Measurements from ENCODE around the gene KCTD15.

DNA sequence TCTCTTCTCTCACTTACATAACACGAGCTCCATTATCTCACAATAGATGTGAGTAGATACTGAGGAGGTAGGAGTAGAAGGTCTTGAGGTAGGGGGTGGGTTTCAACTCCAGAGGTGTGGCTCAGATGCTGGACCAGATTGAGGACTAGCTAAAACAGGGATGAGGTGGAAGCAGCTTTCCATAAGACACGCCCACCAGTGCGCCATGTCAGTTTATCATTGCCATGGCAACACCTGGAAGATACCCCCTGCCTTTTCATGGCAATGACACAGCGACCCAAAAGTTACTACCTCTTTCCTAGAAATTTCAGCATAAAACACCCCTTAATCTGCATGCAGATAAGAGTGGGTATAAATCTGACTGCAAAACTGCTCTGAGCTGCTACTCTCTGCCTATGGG, 44.1 kb downstream of the KCTD15 start:
- TF ChIP-seq, protein P1, sequence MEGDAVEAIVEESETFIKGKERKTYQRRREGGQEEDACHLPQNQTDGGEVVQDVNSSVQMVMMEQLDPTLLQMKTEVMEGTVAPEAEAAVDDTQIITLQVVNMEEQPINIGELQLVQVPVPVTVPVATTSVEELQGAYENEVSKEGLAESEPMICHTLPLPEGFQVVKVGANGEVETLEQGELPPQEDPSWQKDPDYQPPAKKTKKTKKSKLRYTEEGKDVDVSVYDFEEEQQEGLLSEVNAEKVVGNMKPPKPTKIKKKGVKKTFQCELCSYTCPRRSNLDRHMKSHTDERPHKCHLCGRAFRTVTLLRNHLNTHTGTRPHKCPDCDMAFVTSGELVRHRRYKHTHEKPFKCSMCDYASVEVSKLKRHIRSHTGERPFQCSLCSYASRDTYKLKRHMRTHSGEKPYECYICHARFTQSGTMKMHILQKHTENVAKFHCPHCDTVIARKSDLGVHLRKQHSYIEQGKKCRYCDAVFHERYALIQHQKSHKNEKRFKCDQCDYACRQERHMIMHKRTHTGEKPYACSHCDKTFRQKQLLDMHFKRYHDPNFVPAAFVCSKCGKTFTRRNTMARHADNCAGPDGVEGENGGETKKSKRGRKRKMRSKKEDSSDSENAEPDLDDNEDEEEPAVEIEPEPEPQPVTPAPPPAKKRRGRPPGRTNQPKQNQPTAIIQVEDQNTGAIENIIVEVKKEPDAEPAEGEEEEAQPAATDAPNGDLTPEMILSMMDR (conservative IDR thresholded peaks at IDR 0.05; ENCODE audit: low read depth, low read length): no peak
- no peak for TF ChIP-seq POLR2A (IDR thresholded peaks at IDR 0.05; ENCODE audit: low read depth, low read length)
- TF ChIP-seq RAD21 (IDR thresholded peaks at IDR 0.05; ENCODE audit: low read length): no peak
- TF ChIP-seq BHLHE40 (IDR thresholded peaks at IDR 0.05; ENCODE audit: low read depth, low read length): no peak
- no peak for TF ChIP-seq SMC3 (IDR thresholded peaks at IDR 0.05; ENCODE audit: low read depth, low read length)
- TF ChIP-seq, protein P2, sequence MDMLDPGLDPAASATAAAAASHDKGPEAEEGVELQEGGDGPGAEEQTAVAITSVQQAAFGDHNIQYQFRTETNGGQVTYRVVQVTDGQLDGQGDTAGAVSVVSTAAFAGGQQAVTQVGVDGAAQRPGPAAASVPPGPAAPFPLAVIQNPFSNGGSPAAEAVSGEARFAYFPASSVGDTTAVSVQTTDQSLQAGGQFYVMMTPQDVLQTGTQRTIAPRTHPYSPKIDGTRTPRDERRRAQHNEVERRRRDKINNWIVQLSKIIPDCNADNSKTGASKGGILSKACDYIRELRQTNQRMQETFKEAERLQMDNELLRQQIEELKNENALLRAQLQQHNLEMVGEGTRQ (IDR thresholded peaks at IDR 0.05; ENCODE audit: low read depth, low read length): no peak
- TF ChIP-seq MXI1 (IDR thresholded peaks at IDR 0.05; ENCODE audit: borderline replicate concordance, low read depth, low read length): no peak
- TF ChIP-seq RFX5 (IDR thresholded peaks at IDR 0.05; ENCODE audit: low read depth, low read length): no peak
- no peak for TF ChIP-seq CEBPB (IDR thresholded peaks at IDR 0.05; ENCODE audit: low read depth, low read length)
- no peak for TF ChIP-seq RCOR1 (IDR thresholded peaks at IDR 0.05; ENCODE audit: insufficient replicate concordance, low read length)
- TF ChIP-seq, protein P3, sequence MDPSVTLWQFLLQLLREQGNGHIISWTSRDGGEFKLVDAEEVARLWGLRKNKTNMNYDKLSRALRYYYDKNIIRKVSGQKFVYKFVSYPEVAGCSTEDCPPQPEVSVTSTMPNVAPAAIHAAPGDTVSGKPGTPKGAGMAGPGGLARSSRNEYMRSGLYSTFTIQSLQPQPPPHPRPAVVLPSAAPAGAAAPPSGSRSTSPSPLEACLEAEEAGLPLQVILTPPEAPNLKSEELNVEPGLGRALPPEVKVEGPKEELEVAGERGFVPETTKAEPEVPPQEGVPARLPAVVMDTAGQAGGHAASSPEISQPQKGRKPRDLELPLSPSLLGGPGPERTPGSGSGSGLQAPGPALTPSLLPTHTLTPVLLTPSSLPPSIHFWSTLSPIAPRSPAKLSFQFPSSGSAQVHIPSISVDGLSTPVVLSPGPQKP (IDR thresholded peaks at IDR 0.05; ENCODE audit: borderline replicate concordance, low read depth, low read length): no peak
- TF ChIP-seq NFE2L2 (IDR thresholded peaks at IDR 0.05; ENCODE audit: low read depth, low read length): no peak

Measured in IMR-90 (cell line).